NCI-H2196 treated with DMSO at 0.1 percent for 48 hours (cell line): ENCODE results near the gene HOMEZ.
A peak's percentile ranks its signal among the peaks of the same experiment; 100 is the strongest.
"Not testable (repeated sequence)": the region's sequence is repeated elsewhere in the genome, so short reads cannot be mapped to it uniquely, and the experiment has no call there.

ENCODE experiments used
- DNase-seq: peaks from one replicate; lab custom pipeline; 2025; ENCODE audit not compliant: unreplicated experiment; lab: John Stamatoyannopoulos, UW

HOMEZ gene

GRCh38 chr14:23286020-23286901 is at the start of gene HOMEZ:
Gene HOMEZ, minus strand, starts transcription at chr14:23286132. Its CDS starts 180 bp downstream, at chr14:23285952.
- peak; percentile 98 for DNase-seq

GRCh38 chr14:23335623-23336022 is 49.7 kb upstream of the HOMEZ start:
- no peak for DNase-seq

GRCh38 chr14:23327947-23328744 is 42.2 kb upstream of the HOMEZ start:
- peak; percentile 27 for DNase-seq

- no peak for DNase-seq
Measured at GRCh38 chr14:23326491-23327332, 40.8 kb upstream of the HOMEZ start.

- DNase-seq, result not testable (repeated sequence)
Measured at GRCh38 chr14:23325746-23326145, 39.8 kb upstream of the HOMEZ start.

- DNase-seq, result no peak
Measured at GRCh38 chr14:23324993-23325392, 39.1 kb upstream of the HOMEZ start.

GRCh38 chr14:23324455-23324846 is 38.5 kb upstream of the HOMEZ start:
- DNase-seq, result no peak

- no peak for DNase-seq
Measured at GRCh38 chr14:23323838-23324454, 38.0 kb upstream of the HOMEZ start.

- no peak for DNase-seq
Measured at GRCh38 chr14:23322568-23323517, 36.9 kb upstream of the HOMEZ start.

GRCh38 chr14:23321572-23322547 is 35.9 kb upstream of the HOMEZ start:
- DNase-seq, result no peak

GRCh38 chr14:23320584-23321571 is 34.9 kb upstream of the HOMEZ start, which contains the start of gene PABPN1:
Gene PABPN1, plus strand, starts transcription at chr14:23321457. Its CDS starts 13 bp downstream, at chr14:23321470.
- DNase-seq, result peak; percentile 99

- DNase-seq, result no peak
Measured at GRCh38 chr14:23319746-23320583, 34.0 kb upstream of the HOMEZ start.

GRCh38 chr14:23316300-23316699 is 30.4 kb upstream of the HOMEZ start:
- DNase-seq, result no peak

- DNase-seq, result no peak
Measured at GRCh38 chr14:23310546-23310945, 24.6 kb upstream of the HOMEZ start.

- DNase-seq, result no peak
Measured at GRCh38 chr14:23308721-23309445, 23.0 kb upstream of the HOMEZ start.
